Hepatocyte (in vitro differentiated cells): ENCODE results near the gene SGPL1. TPM values are rescaled to one million over a fixed set of nuclear protein-coding genes. Genes with fewer than 3 reads are reported as not detected.
A peak's percentile ranks its signal among the peaks of the same experiment; 100 is the strongest.

Source experiments
- DNase-seq: peaks from one replicate; pipeline ENCODE4 v3.0.0-alpha.2; 2016; ENCODE audit warnings: low spot score
- H2AFZ ChIP-seq: fragments of 200-600 bp; sonication (generic); 2 replicates; pipeline ENCODE4 v1.6.0; 2016; ENCODE audit warnings: antibody characterized with exemption, mild to moderate bottlenecking
- H3K27ac ChIP-seq: fragments of 200-600 bp; sonication (generic); 2 replicates; pipeline ENCODE4 v1.5.1; 2016; ENCODE audit warnings: mild to moderate bottlenecking
- H3K27me3 ChIP-seq: fragments of 200-600 bp; sonication (generic); 2 replicates; pipeline ENCODE4 v1.6.1; 2016
- H3K36me3 ChIP-seq: fragments of 200-600 bp; sonication (generic); replicated peaks from 2 replicates; pipeline ENCODE4 v1.5.1; 2016; ENCODE audit warnings: low read depth; ENCODE audit not compliant: insufficient read depth
- H3K4me1 ChIP-seq: fragments of 200-600 bp; sonication (generic); 2 replicates; pipeline ENCODE4 v1.5.1; 2016; ENCODE audit warnings: mild to moderate bottlenecking, moderate library complexity; ENCODE audit not compliant: insufficient read depth
- H3K4me2 ChIP-seq: fragments of 200-600 bp; sonication (generic); 2 replicates; pipeline ENCODE4 v1.6.0; 2016
- H3K4me3 ChIP-seq: fragments of 200-600 bp; sonication (generic); 2 replicates; pipeline ENCODE4 v1.5.1; 2016; ENCODE audit warnings: mild to moderate bottlenecking
- H3K79me2 ChIP-seq: fragments of 200-600 bp; sonication (generic); 2 replicates; pipeline ENCODE4 v1.6.0; 2017; ENCODE audit warnings: mild to moderate bottlenecking
- H3K9me2 ChIP-seq: fragments of 200-600 bp; sonication (generic); replicated peaks from 2 replicates; pipeline ENCODE4 v1.6.0; 2017; ENCODE audit warnings: mild to moderate bottlenecking; ENCODE audit not compliant: insufficient read depth
- H3K9me3 ChIP-seq: fragments of 200-600 bp; sonication (generic); 2 replicates; pipeline ENCODE4 v1.5.1; 2016; ENCODE audit warnings: low read depth, mild to moderate bottlenecking
- H4K20me1 ChIP-seq: fragments of 200-600 bp; sonication (generic); 2 replicates; pipeline ENCODE4 v1.6.0; 2016; ENCODE audit warnings: mild to moderate bottlenecking; ENCODE audit not compliant: insufficient read depth, poor library complexity, severe bottlenecking
- CTCF ChIP-seq: fragments of 200-600 bp; sonication (generic); IDR thresholded peaks from 2 replicates; pipeline ENCODE4 v1.5.1; 2016; ENCODE audit warnings: antibody characterized with exemption, mild to moderate bottlenecking; ENCODE audit not compliant: poor library complexity
- EZH2 ChIP-seq: fragments of 200-600 bp; sonication (generic); IDR thresholded peaks from 2 replicates; pipeline ENCODE4 v1.6.1; 2016; ENCODE audit warnings: antibody characterized with exemption, mild to moderate bottlenecking, borderline replicate concordance
- EZH2phosphoT487 ChIP-seq: fragments of 200-600 bp; sonication (generic); IDR thresholded peaks from one replicate; pipeline ENCODE4 v1.6.1; 2018; ENCODE audit warnings: antibody characterized with exemption, mild to moderate bottlenecking, low read depth, moderate library complexity; ENCODE audit not compliant: unreplicated experiment, severe bottlenecking
- WGBS: methylation state at CpG from one replicate; pipeline ENCODE4 v1.1.6; 2016; ENCODE audit warnings: low lambda C conversion rate; ENCODE audit errors: missing lambda C conversion rate; 5-methylcytosine and 5-hydroxymethylcytosine counted together
- polyA plus RNA-seq: library from polyadenylated mRNA; unstranded; fragments of >200 nt; fragmentation: Nextera tagmentation; extraction: Ambion mirVana; gene quantifications from 2 replicates; pipeline ENCODE4 v1.2.1, GENCODE V29; 2016
- total RNA-seq: library from RNA; depleted of rRNA; stranded (reverse); fragments of >200 nt; gene quantifications from 2 replicates; pipeline ENCODE4 v1.2.3, GENCODE V29; 2014

The SGPL1 gene
- total and polyA plus RNA-seq, 2 experiments from 2014 or later = 20.2 to 43.5 TPM

GRCh38 chr10:70843333-70843732, 27.6 kb downstream of the SGPL1 start:
- peaks cover 44% of the 10 kb centered on the region for H3K79me2 ChIP-seq
- H3K9me3 ChIP-seq = no peaks in the 10 kb centered on the region
- no peaks in the 10 kb centered on the region for H3K9me2 ChIP-seq
- 39% methylated on average over 2 of the region's 2 CpGs for WGBS
- no peak overlapping the region for H3K4me2 ChIP-seq
- H3K4me1 ChIP-seq = peaks cover 33% of the 10 kb centered on the region
- H2AFZ ChIP-seq = no peak overlapping the region
- no peaks in the 10 kb centered on the region for H3K27me3 ChIP-seq
- H3K27ac ChIP-seq = no peak overlapping the region
- no peaks in the 10 kb centered on the region for H4K20me1 ChIP-seq
- TF ChIP-seq CTCF (no peak), EZH2 (no peak), EZH2phosphoT487 (no peak)
- no peak for DNase-seq
- no peak overlapping the region for H3K4me3 ChIP-seq
- H3K36me3 ChIP-seq = no peaks in the 10 kb centered on the region

- H3K4me3 ChIP-seq = no peak overlapping the region
- H3K4me2 ChIP-seq = no peak overlapping the region
- H3K27me3 ChIP-seq = no peaks in the 10 kb centered on the region
- no peaks in the 10 kb centered on the region for H3K9me3 ChIP-seq
- H2AFZ ChIP-seq = no peak overlapping the region
- no peak for DNase-seq
- no peaks in the 10 kb centered on the region for H3K36me3 ChIP-seq
- H3K27ac ChIP-seq = peak overlapping the region; percentile 60
- peaks cover 33% of the 10 kb centered on the region for H3K4me1 ChIP-seq
- H4K20me1 ChIP-seq = no peaks in the 10 kb centered on the region
- TF ChIP-seq EZH2 (no peak), CTCF (no peak), EZH2phosphoT487 (no peak)
- WGBS = 77% methylated on average over 2 of the region's 2 CpGs
- peaks cover 38% of the 10 kb centered on the region for H3K79me2 ChIP-seq
- H3K9me2 ChIP-seq = no peaks in the 10 kb centered on the region
Observed at GRCh38 chr10:70843776-70844489, 28.2 kb downstream of the SGPL1 start.

- Histone ChIP-seq H3K36me3 (no peaks in the 10 kb centered on the region), H3K27me3 (no peaks in the 10 kb centered on the region), H3K79me2 (peaks cover 32% of the 10 kb centered on the region), H3K4me1 (peaks cover 33% of the 10 kb centered on the region), H3K27ac (peak overlapping the region; percentile 60), H3K9me2 (no peaks in the 10 kb centered on the region), H4K20me1 (no peaks in the 10 kb centered on the region), H3K9me3 (no peaks in the 10 kb centered on the region), H3K4me3 (no peak overlapping the region), H2AFZ (no peak overlapping the region), H3K4me2 (peak overlapping the region; percentile 28)
- no peak for TF ChIP-seq EZH2
- DNase-seq = peak; percentile 33
- 52% methylated on average over 2 of the region's 2 CpGs for WGBS
Observed at GRCh38 chr10:70845256-70845655, 29.5 kb downstream of the SGPL1 start.

- Histone ChIP-seq H3K4me2 (peak overlapping the region; percentile 29), H2AFZ (no peak overlapping the region), H3K9me3 (no peaks in the 10 kb centered on the region), H3K79me2 (peaks cover 26% of the 10 kb centered on the region), H3K4me3 (no peak overlapping the region), H3K27ac (peak overlapping the region; percentile 60), H3K9me2 (no peaks in the 10 kb centered on the region), H3K36me3 (no peaks in the 10 kb centered on the region), H3K27me3 (no peaks in the 10 kb centered on the region), H3K4me1 (peaks cover 33% of the 10 kb centered on the region), H4K20me1 (no peaks in the 10 kb centered on the region)
- DNase-seq = no peak
- TF ChIP-seq EZH2phosphoT487 = no peak
- WGBS = 37% methylated on average over 1 of the region's 1 CpG
Observed at GRCh38 chr10:70845816-70846215, 30.1 kb downstream of the SGPL1 start.
